Iris pigment epithelial cell (primary cell): ENCODE results near the gene DOLK.

Source experiments
- DNase-seq: peaks from one replicate; pipeline ENCODE4 v3.0.0-alpha.2; 2011; ENCODE audit warnings: low read depth

DOLK gene

GRCh38 chr9:128933731-128934130 lies 13.7 kb downstream of the DOLK start:
- no peak for DNase-seq

GRCh38 chr9:128929560-128929959 lies 17.8 kb downstream of the DOLK start:
- DNase-seq = no peak

GRCh38 chr9:128928624-128929023 lies 18.8 kb downstream of the DOLK start:
- peak; percentile 31 for DNase-seq

GRCh38 chr9:128927731-128928411 lies 19.5 kb downstream of the DOLK start:
- no peak for DNase-seq

- DNase-seq = no peak
Observed at GRCh38 chr9:128923493-128923883, 23.9 kb downstream of the DOLK start.

GRCh38 chr9:128921881-128922763 lies 25.3 kb downstream of the DOLK start:
- DNase-seq = peak; percentile 71

GRCh38 chr9:128920381-128921058 lies 26.9 kb downstream of the DOLK start, which contains the start of gene PHYHD1:
Gene PHYHD1, plus strand, starts transcription at chr9:128920982. Its CDS starts 1,342 bp downstream, at chr9:128922324.
- DNase-seq = peak; percentile 41

- DNase-seq = no peak
Observed at GRCh38 chr9:128919402-128920089, 27.9 kb downstream of the DOLK start.

GRCh38 chr9:128918921-128919320 lies 28.5 kb downstream of the DOLK start:
- no peak for DNase-seq

GRCh38 chr9:128917151-128917849 lies 30.1 kb downstream of the DOLK start:
- DNase-seq = peak; percentile 90

GRCh38 chr9:128916745-128917144 lies 30.7 kb downstream of the DOLK start:
- DNase-seq = no peak

GRCh38 chr9:128916204-128916603 lies 31.2 kb downstream of the DOLK start:
- DNase-seq = peak; percentile 40

GRCh38 chr9:128913995-128914772 lies 33.2 kb downstream of the DOLK start:
- DNase-seq = no peak

- no peak for DNase-seq
Observed at GRCh38 chr9:128913048-128913900, 34.1 kb downstream of the DOLK start.

GRCh38 chr9:128912270-128912853 lies 35.0 kb downstream of the DOLK start:
- peak; percentile 97 for DNase-seq

GRCh38 chr9:128911529-128912035 lies 35.8 kb downstream of the DOLK start:
- DNase-seq = peak; percentile 44

- DNase-seq = no peak
Observed at GRCh38 chr9:128910906-128911305, 36.5 kb downstream of the DOLK start.

- no peak for DNase-seq
Observed at GRCh38 chr9:128909859-128910258, 37.5 kb downstream of the DOLK start.

GRCh38 chr9:128908372-128908771 lies 39.0 kb downstream of the DOLK start:
- DNase-seq = no peak
